T-helper 2 cell treated with Interferon-gamma antibody and Interleukin-4, amounts not matched to agents 5 μg/mL and 100 μg/mL, for 36 hours (primary cell): ENCODE results near the gene GNA12.

ENCODE experiments used
- DNase-seq: peaks from one replicate; pipeline ENCODE4 v3.0.0; 2021; ENCODE audit warnings: low spot score
- H3K27ac Mint-ChIP-seq: one replicate; pipeline ENCODE4 v1.8.0; 2021; ENCODE audit warnings: mild to moderate bottlenecking, mixed read lengths
- H3K27me3 Mint-ChIP-seq: one replicate; pipeline ENCODE4 v1.8.0; 2021; ENCODE audit warnings: low read depth, mixed read lengths
- H3K36me3 Mint-ChIP-seq: one replicate; pipeline ENCODE4 v1.8.0; 2021; ENCODE audit warnings: low read depth, mixed read lengths
- H3K4me1 Mint-ChIP-seq: one replicate; pipeline ENCODE4 v1.8.0; 2021; ENCODE audit warnings: low read depth, mixed read lengths
- H3K4me3 Mint-ChIP-seq: one replicate; pipeline ENCODE4 v1.8.0; 2022; ENCODE audit warnings: mild to moderate bottlenecking, moderate library complexity, mixed read lengths
- H3K9me3 Mint-ChIP-seq: one replicate; pipeline ENCODE4 v1.8.0; 2021; ENCODE audit warnings: mixed read lengths

The GNA12 gene

DNA sequence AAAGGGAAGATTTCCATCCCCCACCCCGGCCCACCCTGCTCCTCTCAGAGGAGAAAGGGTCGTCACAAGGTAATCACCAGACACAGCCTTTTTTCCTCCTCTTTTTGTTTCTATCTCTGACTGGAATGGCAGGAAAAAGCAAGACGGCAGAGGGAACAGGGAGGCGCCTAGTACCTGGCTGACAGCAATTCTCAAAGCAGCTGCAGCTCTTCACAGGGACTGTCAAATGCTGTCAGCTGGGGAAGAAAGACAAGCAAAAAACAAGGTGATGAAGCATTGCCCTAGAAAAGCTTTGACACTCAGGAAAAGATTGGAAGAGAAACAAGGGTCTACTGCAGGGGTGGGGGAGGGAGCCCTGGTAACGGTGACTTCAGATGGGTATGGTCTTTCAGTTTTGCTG, 52.7 kb downstream of the GNA12 start:
- H3K4me1 Mint-ChIP-seq: no peaks in the 10 kb centered on the region
- H3K27ac Mint-ChIP-seq: no peak overlapping the region
- no peaks in the 10 kb centered on the region for H3K9me3 Mint-ChIP-seq

DNA sequence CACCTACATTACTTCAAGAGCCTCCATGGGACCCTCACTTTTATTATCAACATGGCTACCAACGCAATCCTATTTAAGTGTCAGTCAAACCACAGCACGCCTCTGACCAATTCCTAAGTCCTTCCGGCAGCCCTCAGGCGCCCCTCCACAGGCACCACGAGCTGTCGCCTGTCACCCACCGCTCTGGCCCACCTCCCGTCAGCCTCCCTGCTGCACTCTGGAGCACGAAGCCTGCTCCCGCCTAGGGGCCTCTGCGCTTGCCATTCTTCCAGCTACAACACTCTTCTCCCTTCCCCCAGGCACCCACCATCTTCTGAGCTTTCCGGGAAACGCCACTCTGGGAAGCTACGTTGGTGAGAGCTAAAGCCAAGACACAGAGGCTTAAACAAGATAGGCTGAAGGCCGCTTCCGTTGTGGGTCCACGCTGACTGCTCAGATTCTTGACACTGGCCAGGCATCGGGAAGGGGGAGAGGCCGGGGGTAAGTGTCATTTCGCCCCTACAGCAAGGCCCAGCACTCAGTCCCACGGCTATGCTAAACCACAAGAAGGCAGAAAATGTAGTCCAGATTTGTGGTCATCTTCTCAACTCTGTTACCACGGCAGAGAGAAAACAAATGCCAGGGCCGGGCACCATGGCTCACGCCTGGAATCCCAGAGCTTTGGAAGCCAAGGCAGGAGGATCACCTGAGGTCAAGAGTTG, 56.7 kb downstream of the GNA12 start:
- Mint-ChIP-seq H3K4me1 (peaks cover 7% of the 10 kb centered on the region), H3K4me3 (no peak overlapping the region), H3K27ac (no peak overlapping the region), H3K27me3 (no peaks in the 10 kb centered on the region), H3K36me3 (peaks cover 11% of the 10 kb centered on the region), H3K9me3 (no peaks in the 10 kb centered on the region)
- DNase-seq: no peak

More for the DNA sequence above, 52.7 kb downstream of the GNA12 start:
- H3K4me3 Mint-ChIP-seq: no peak overlapping the region
- peaks cover 8% of the 10 kb centered on the region for H3K36me3 Mint-ChIP-seq
- no peaks in the 10 kb centered on the region for H3K27me3 Mint-ChIP-seq
- DNase-seq: no peak

DNA sequence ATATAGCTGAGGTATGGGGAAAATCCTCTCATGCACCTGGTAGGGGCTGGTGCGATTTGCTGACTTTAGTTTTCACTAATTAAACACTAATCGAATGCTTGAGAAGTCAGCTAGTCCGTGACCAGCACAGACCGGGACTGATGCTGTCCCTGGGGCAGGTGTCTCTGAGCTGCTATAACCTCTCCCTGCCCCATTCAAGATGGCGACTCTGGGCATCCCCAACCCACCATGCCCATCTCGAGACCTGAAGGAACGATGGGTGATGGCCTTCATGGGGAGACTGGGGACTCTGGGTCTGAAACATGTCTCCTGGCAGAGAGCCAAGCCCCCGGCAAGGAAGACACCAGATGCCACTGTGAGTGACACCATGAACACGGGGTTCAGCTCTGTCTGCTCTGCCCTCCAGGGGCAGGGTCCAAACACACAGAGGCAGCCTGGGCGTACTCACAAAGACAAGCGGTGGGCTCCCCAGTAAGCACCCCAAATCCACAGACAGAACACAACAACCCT, 57.4 kb downstream of the GNA12 start:
- no peak for DNase-seq
- Mint-ChIP-seq H3K4me1 (peaks cover 9% of the 10 kb centered on the region), H3K36me3 (peaks cover 7% of the 10 kb centered on the region), H3K27ac (no peak overlapping the region), H3K27me3 (no peaks in the 10 kb centered on the region), H3K9me3 (no peaks in the 10 kb centered on the region), H3K4me3 (no peak overlapping the region)

DNA sequence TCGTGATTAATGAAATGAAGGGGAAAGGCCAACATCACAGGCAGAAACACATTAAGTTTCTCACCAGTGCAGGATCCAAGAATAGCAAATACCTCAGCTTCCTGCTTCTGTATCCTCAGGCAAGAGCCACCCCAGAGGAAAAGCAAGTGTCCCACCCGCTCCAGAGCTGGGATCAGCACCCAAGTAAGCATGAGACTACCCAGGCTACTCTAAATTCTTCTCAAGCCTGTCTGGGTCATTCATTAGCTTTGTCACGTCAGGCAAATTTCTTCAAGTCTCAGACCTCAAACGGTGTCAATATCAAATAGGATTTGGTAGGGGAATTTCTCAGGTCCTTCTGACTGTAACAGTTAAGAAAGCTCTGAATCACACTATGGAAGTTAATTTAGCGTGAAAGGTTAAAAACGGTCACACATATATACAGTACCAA, 59.0 kb downstream of the GNA12 start:
- no peak overlapping the region for H3K4me3 Mint-ChIP-seq
- H3K36me3 Mint-ChIP-seq: peaks cover 8% of the 10 kb centered on the region
- no peak overlapping the region for H3K27ac Mint-ChIP-seq
- no peaks in the 10 kb centered on the region for H3K9me3 Mint-ChIP-seq
- H3K27me3 Mint-ChIP-seq: no peaks in the 10 kb centered on the region
- no peak for DNase-seq
- H3K4me1 Mint-ChIP-seq: peaks cover 9% of the 10 kb centered on the region

DNA sequence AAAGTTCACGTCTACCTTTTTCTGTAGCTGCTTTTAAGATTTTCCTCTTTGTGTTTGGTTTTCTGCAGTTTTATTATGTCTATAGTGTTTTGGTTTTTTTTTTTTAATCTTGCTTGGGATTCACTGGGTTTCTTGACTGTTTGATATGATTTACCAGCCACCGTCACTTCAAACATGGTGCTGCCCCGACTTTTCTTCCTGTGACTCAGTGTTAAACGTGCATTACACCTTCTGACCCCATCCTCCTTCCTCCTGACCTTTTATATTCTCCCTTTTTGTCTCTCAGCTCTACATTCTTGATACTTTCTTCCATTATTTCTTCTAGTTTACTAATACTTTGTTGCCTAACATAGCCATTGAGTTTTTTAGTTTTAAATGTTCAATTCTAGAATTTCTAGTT, 61.5 kb downstream of the GNA12 start:
- Mint-ChIP-seq H3K27ac (no peak overlapping the region), H3K9me3 (no peaks in the 10 kb centered on the region), H3K4me1 (peaks cover 9% of the 10 kb centered on the region), H3K27me3 (no peaks in the 10 kb centered on the region), H3K4me3 (no peak overlapping the region), H3K36me3 (peaks cover 8% of the 10 kb centered on the region)
- DNase-seq: peak; percentile 39

DNA sequence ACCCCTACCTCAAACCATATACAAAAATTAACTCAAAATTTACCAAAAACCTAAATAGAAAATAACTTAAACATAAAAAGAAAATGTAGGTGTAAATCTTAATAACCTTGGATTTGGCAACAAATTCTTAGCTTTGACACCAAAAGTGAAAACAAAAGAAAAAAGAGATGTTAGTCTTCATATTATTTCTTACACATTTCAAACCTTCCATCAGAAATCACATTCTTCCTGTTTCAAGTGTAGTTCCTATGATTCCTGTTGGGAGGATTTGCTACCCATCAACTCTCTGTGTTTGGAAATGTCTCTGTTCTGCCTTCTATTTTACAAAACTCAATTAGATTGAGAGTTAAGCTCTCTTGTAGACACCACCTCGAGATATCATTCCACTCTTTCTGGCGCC, 62.0 kb downstream of the GNA12 start:
- Mint-ChIP-seq H3K4me3 (no peak overlapping the region), H3K4me1 (peaks cover 9% of the 10 kb centered on the region), H3K9me3 (no peaks in the 10 kb centered on the region), H3K36me3 (peaks cover 8% of the 10 kb centered on the region), H3K27me3 (no peaks in the 10 kb centered on the region), H3K27ac (no peak overlapping the region)
- DNase-seq: no peak

DNA sequence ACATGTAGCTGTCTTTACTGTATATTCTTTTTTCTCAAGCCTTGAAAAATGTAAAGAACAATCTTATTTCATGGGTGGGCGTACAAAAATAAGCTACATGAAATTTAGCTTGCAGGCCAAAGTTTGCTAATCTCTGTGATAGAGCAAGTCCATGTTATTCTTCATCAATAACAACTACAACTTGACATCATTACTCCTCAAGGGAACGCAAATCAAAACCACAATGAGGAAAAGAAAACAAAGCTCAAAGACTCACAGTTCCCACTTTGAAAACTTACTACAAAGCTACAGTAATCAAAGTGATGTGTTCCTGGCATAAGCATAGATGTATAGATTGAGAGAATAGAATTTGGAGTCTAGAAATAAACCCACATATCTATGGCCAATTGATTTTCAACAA, 62.5 kb downstream of the GNA12 start:
- peaks cover 8% of the 10 kb centered on the region for H3K36me3 Mint-ChIP-seq
- no peak overlapping the region for H3K4me3 Mint-ChIP-seq
- no peaks in the 10 kb centered on the region for H3K27me3 Mint-ChIP-seq
- peaks cover 9% of the 10 kb centered on the region for H3K4me1 Mint-ChIP-seq
- DNase-seq: no peak
- H3K9me3 Mint-ChIP-seq: no peaks in the 10 kb centered on the region
- H3K27ac Mint-ChIP-seq: no peak overlapping the region

DNA sequence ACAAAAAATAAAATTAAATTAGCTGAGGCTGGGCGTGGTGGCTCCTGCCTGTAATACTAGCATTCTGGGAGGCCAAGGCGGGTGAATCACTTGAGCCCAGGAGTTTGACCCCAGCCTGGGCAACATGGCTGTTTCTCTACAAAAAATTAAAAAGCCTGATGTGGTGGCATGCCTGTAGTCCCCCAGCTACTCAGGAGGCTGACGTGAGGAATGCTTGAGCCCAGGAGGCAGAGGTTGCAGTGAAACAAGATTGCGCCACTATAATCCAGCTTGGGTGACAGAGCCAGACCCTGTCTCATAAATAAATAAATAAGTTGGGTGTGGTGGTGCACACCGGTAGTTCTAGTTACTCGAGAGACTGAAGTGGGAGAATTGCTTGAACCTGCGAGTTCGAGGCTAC, 65.1 kb downstream of the GNA12 start:
- peaks cover 5% of the 10 kb centered on the region for H3K36me3 Mint-ChIP-seq
- DNase-seq: no peak
- peaks cover 15% of the 10 kb centered on the region for H3K4me1 Mint-ChIP-seq

DNA sequence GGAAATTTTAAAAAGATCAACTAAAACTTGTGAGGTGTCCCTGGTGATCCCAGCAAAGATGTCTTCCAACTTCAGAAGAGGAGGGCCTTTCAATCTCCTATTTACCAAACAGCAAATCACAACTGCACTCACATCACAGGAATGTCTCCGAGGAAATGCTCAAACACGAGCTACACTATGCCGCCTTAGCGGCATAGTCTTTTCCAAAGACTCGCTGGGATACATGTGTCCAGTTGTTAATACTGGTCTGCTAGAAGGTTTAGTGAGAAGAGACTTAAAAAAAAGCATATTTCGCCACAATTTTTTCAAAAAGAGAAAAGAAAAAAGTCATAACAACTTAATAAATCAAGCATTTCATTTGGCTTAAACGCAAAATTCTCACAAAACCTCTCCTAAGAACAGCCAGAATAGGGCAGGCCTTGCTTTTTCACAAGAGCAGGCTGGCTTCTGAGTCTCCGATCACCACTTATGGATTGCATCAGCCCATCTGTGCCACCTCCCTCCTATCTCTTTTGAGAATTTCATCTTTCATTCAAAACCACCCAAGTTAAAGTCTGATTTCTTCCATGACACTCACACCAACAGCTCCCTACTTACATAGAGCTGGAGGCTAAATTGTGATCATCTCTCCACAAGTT, 66.1 kb downstream of the GNA12 start:
- Mint-ChIP-seq H3K4me1 (peaks cover 20% of the 10 kb centered on the region), H3K9me3 (no peaks in the 10 kb centered on the region), H3K27ac (no peak overlapping the region), H3K36me3 (peaks cover 5% of the 10 kb centered on the region), H3K27me3 (no peaks in the 10 kb centered on the region), H3K4me3 (no peak overlapping the region)
- no peak for DNase-seq

More for the DNA sequence above, 65.1 kb downstream of the GNA12 start:
- Mint-ChIP-seq H3K4me3 (no peak overlapping the region), H3K27me3 (no peaks in the 10 kb centered on the region), H3K9me3 (no peaks in the 10 kb centered on the region), H3K27ac (no peak overlapping the region)

DNA sequence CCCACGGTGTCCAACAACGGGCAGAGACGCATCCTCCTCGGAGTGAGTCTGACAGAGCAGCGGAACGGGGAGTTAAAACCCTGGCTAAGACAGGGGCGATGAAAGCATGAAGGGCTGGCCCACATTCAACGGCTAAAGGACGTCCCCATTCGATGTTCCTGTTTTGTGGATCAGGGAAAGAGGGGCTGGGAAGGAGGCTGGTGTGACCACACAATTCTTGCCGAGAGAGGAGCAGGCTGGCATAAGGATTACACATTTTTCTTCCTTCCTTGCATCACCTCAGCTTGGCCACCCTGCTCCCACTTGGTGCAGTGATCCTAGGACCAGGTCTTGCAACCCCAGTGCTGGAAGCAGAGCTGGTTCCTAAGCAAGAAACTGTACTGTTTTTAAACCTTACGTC, 67.7 kb downstream of the GNA12 start:
- no peaks in the 10 kb centered on the region for H3K27me3 Mint-ChIP-seq
- H3K36me3 Mint-ChIP-seq: peaks cover 9% of the 10 kb centered on the region
- no peak for DNase-seq
- H3K27ac Mint-ChIP-seq: no peak overlapping the region
- no peak overlapping the region for H3K4me3 Mint-ChIP-seq
- H3K9me3 Mint-ChIP-seq: peaks cover 1% of the 10 kb centered on the region
- H3K4me1 Mint-ChIP-seq: peaks cover 19% of the 10 kb centered on the region

DNA sequence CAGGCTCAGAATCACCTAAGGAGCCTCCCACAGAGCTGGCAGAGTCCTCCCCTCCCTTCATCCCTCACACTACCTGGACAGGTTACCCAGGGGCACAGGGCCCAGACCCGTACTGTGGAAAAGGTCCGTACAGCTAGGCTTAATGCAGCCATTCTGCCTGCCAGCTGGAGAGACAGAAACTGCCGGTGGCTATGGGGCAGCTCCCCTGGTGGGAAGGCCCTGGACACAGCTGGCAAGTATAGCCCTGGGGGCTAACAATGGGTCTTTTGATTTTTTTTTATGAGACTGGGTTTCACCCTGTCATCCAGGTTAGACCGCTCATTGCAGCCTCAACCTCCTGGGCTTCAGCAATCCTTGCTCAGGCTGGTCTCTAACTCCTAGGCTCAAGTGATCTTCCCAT, 68.3 kb downstream of the GNA12 start:
- H3K4me3 Mint-ChIP-seq: no peak overlapping the region
- no peak for DNase-seq
- peaks cover 12% of the 10 kb centered on the region for H3K36me3 Mint-ChIP-seq
- no peaks in the 10 kb centered on the region for H3K27me3 Mint-ChIP-seq
- H3K9me3 Mint-ChIP-seq: peaks cover 4% of the 10 kb centered on the region
- no peak overlapping the region for H3K27ac Mint-ChIP-seq
- H3K4me1 Mint-ChIP-seq: peaks cover 19% of the 10 kb centered on the region

DNA sequence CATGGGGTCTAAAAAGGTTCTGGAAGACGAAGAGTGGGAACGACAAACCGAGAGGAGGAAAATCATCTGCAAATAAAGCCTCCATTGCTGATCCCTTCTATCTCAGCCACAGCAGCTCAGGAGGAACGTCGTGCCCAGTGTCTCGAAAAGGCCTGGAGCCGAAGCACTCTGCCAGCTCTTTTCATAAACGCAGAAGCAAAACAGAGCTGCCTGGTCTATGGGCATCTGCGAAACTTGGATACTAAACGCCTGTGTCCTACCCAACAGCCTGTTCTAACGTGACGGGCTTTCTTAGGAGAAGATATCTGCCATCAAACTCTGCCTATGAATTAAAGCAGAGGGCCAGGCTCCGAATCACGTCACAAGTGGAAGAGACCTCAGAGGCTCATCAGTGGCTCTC, 68.7 kb downstream of the GNA12 start:
- Mint-ChIP-seq H3K27ac (no peak overlapping the region), H3K36me3 (peaks cover 12% of the 10 kb centered on the region), H3K4me1 (peaks cover 19% of the 10 kb centered on the region), H3K9me3 (peaks cover 4% of the 10 kb centered on the region), H3K27me3 (no peaks in the 10 kb centered on the region), H3K4me3 (no peak overlapping the region)
- no peak for DNase-seq

DNA sequence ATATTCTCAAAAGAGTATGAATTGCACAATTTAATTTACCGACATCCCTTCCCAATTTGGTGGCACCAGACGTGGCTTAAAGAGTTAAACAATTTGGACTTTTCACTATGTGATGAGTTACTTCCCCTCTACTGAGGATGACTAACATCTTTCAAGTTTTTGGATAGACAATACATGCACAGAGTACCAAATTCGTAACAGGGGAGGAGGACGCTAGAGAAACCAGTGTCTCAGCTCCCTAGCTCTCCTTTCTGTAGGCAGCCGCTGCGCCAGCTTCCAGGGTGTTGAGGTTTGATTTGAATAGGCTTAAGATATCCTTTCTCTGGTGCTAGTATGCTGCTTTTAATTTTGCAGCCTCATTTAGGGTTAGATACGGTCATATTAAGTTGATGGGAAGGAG, 69.2 kb downstream of the GNA12 start:
- no peaks in the 10 kb centered on the region for H3K27me3 Mint-ChIP-seq
- H3K27ac Mint-ChIP-seq: no peak overlapping the region
- H3K4me3 Mint-ChIP-seq: no peak overlapping the region
- DNase-seq: no peak
- H3K4me1 Mint-ChIP-seq: peaks cover 19% of the 10 kb centered on the region
- H3K36me3 Mint-ChIP-seq: peaks cover 13% of the 10 kb centered on the region
- H3K9me3 Mint-ChIP-seq: peaks cover 4% of the 10 kb centered on the region

DNA sequence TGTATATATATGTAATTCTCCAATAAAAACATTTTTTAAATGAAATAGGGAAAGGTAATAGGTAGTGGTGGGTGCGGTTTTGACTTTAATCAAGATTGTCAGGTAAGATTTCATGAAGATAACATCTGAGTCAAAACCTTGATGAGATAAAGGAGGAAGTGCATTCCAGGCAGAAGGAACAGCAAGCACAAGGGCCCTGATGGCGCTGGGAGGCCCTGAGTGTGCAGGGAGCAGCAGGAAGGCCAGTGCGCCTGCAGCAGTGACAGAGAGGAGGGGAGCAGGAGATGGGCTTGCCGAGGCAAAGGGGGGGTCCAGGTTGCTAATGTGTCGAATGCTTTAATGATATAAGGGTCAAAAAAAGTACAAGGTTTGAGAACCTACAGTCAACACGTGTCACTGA, 69.8 kb downstream of the GNA12 start:
- H3K27ac Mint-ChIP-seq: no peak overlapping the region

More for the DNA sequence above, 69.8 kb downstream of the GNA12 start:
- Mint-ChIP-seq H3K4me3 (no peak overlapping the region), H3K4me1 (peaks cover 19% of the 10 kb centered on the region), H3K27me3 (no peaks in the 10 kb centered on the region), H3K36me3 (peaks cover 17% of the 10 kb centered on the region), H3K9me3 (peaks cover 4% of the 10 kb centered on the region)
- DNase-seq: no peak
